ENCODE measurements around the gene SOX6.

Gene SOX6

DNA sequence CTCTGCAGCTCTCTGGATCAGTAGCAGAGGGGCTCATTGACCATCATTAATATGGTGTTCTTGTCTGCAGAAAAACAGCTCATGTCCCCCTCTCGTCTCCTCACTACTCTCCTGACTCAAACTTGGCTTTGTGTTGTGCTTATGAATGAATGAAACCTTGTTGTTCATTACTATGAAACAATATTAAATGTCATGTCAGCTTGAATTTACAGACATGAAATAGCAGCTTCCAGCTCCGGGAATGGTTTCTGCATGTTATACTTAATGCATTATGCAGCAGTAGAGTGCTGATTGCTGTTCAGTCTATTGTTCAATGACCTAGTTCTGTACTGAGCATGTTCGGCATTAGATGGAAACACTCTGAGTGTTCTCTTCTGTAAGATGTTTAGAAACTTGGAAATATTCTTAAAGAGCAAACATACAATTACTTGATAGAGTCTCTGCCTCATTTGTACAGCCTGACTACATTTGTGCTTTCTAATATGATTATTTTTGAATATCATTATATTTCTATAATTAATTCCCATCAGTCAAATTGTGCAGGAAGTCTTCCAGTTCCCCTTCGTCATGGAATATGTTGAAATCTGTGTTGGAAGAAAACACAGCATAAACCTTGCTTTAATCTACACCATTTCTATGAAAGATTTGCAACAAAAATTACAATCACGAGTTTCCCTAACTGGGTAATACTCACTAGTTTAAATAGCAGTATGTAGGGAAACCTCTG is 340.4 kb downstream of the SOX6 start:
- no peak overlapping the region for H3K27ac ChIP-seq
- no peaks in the 10 kb centered on the region for H3K79me2 ChIP-seq (ENCODE audit: insufficient read depth, low read depth)
- no peaks in the 10 kb centered on the region for H4K20me1 ChIP-seq (ENCODE audit: insufficient read depth)

GRCh38 chr11:16013649-16014275 is 342.6 kb downstream of the SOX6 start:
- Histone ChIP-seq H4K20me1 (ENCODE audit: insufficient read depth) (no peaks in the 10 kb centered on the region), H3K36me3 (ENCODE audit: insufficient read depth) (no peaks in the 10 kb centered on the region), H3K27ac (no peak overlapping the region), H3K9ac (no peak overlapping the region), H3K4me2 (no peak overlapping the region), H3K79me2 (ENCODE audit: insufficient read depth, low read depth) (no peaks in the 10 kb centered on the region), H3K4me1 (ENCODE audit: low read depth, poor library complexity, severe bottlenecking) (no peaks in the 10 kb centered on the region), H3K4me3 (IDR thresholded peaks at IDR 0.05; ENCODE audit: insufficient read depth, low read depth, low read length) (no peak overlapping the region), H2AFZ (ENCODE audit: low read depth) (no peak overlapping the region), H3K27me3 (ENCODE audit: insufficient read depth, low read depth) (no peaks in the 10 kb centered on the region)
- TF ChIP-seq, protein P1, sequence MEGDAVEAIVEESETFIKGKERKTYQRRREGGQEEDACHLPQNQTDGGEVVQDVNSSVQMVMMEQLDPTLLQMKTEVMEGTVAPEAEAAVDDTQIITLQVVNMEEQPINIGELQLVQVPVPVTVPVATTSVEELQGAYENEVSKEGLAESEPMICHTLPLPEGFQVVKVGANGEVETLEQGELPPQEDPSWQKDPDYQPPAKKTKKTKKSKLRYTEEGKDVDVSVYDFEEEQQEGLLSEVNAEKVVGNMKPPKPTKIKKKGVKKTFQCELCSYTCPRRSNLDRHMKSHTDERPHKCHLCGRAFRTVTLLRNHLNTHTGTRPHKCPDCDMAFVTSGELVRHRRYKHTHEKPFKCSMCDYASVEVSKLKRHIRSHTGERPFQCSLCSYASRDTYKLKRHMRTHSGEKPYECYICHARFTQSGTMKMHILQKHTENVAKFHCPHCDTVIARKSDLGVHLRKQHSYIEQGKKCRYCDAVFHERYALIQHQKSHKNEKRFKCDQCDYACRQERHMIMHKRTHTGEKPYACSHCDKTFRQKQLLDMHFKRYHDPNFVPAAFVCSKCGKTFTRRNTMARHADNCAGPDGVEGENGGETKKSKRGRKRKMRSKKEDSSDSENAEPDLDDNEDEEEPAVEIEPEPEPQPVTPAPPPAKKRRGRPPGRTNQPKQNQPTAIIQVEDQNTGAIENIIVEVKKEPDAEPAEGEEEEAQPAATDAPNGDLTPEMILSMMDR (conservative IDR thresholded peaks at IDR 0.05; ENCODE audit: low read depth, low read length): no peak

More for the DNA sequence above, 340.4 kb downstream of the SOX6 start:
- no peak overlapping the region for H3K4me2 ChIP-seq
- H3K27me3 ChIP-seq (ENCODE audit: insufficient read depth, low read depth): no peaks in the 10 kb centered on the region
- no peak overlapping the region for H3K4me3 ChIP-seq (IDR thresholded peaks at IDR 0.05; ENCODE audit: insufficient read depth, low read depth, low read length)
- H3K4me1 ChIP-seq (ENCODE audit: low read depth, poor library complexity, severe bottlenecking): no peaks in the 10 kb centered on the region
- H2AFZ ChIP-seq (ENCODE audit: low read depth): no peak overlapping the region
- H3K36me3 ChIP-seq (ENCODE audit: insufficient read depth): no peaks in the 10 kb centered on the region
- H3K9ac ChIP-seq: no peak overlapping the region
- TF ChIP-seq, protein P1 (conservative IDR thresholded peaks at IDR 0.05; ENCODE audit: low read depth, low read length): no peak

- no peak overlapping the region for H3K27ac ChIP-seq
- no peaks in the 10 kb centered on the region for H3K27me3 ChIP-seq (ENCODE audit: insufficient read depth, low read depth)
- TF ChIP-seq, protein P1 (conservative IDR thresholded peaks at IDR 0.05; ENCODE audit: low read depth, low read length): no peak
- H3K9ac ChIP-seq: no peak overlapping the region
- H3K4me3 ChIP-seq (IDR thresholded peaks at IDR 0.05; ENCODE audit: insufficient read depth, low read depth, low read length): no peak overlapping the region
- H3K79me2 ChIP-seq (ENCODE audit: insufficient read depth, low read depth): no peaks in the 10 kb centered on the region
- H3K4me2 ChIP-seq: no peak overlapping the region
- no peaks in the 10 kb centered on the region for H3K4me1 ChIP-seq (ENCODE audit: low read depth, poor library complexity, severe bottlenecking)
- H3K36me3 ChIP-seq (ENCODE audit: insufficient read depth): no peaks in the 10 kb centered on the region
- no peaks in the 10 kb centered on the region for H4K20me1 ChIP-seq (ENCODE audit: insufficient read depth)
- no peak overlapping the region for H2AFZ ChIP-seq (ENCODE audit: low read depth)
These were observed 343.1 kb downstream of the SOX6 start for GRCh38 chr11:16013242-16013641.

GRCh38 chr11:16012125-16012751 is 344.1 kb downstream of the SOX6 start:
- Histone ChIP-seq H2AFZ (ENCODE audit: low read depth) (no peak overlapping the region), H4K20me1 (ENCODE audit: insufficient read depth) (no peaks in the 10 kb centered on the region), H3K27me3 (ENCODE audit: insufficient read depth, low read depth) (no peaks in the 10 kb centered on the region), H3K36me3 (ENCODE audit: insufficient read depth) (no peaks in the 10 kb centered on the region), H3K79me2 (ENCODE audit: insufficient read depth, low read depth) (no peaks in the 10 kb centered on the region), H3K4me1 (ENCODE audit: low read depth, poor library complexity, severe bottlenecking) (no peaks in the 10 kb centered on the region), H3K4me2 (no peak overlapping the region), H3K27ac (no peak overlapping the region), H3K9ac (no peak overlapping the region), H3K4me3 (IDR thresholded peaks at IDR 0.05; ENCODE audit: insufficient read depth, low read depth, low read length) (no peak overlapping the region)
- TF ChIP-seq, protein P1 (conservative IDR thresholded peaks at IDR 0.05; ENCODE audit: low read depth, low read length): no peak
